ENCODE data around the gene NEUROG2. TPM values are rescaled to one million over a fixed set of nuclear protein-coding genes. Genes with fewer than 3 reads are reported as not detected.
"Not testable (repeated sequence)": the region's sequence is repeated elsewhere in the genome, so short reads cannot be mapped to it uniquely, and the experiment has no call there.

The NEUROG2 gene
- not detected for total RNA-seq

- H3K27me3 ChIP-seq (ENCODE audit: insufficient read depth, low read length) = peaks cover 95% of the 10 kb centered on the region
- H3K4me3 ChIP-seq (ENCODE audit: low read length) = peak within 1 kb of the TSS; percentile 32
- H3K9me3 ChIP-seq (ENCODE audit: low read depth, low read length) = no peaks in the 10 kb centered on the region
- H3K4me1 ChIP-seq (ENCODE audit: insufficient read depth, low read length) = peaks cover 49% of the 10 kb centered on the region
These were observed at the start of gene NEUROG2 for GRCh38 chr4:112516066-112516470. TSS of gene NEUROG2 (minus strand) at chr4:112516180. CDS start at chr4:112515475, 705 bp downstream.

GRCh38 chr4:112564706-112565270, 48.8 kb upstream of the NEUROG2 start:
- Histone ChIP-seq H3K4me1 (ENCODE audit: insufficient read depth, low read length) (peaks cover 4% of the 10 kb centered on the region), H3K9me3 (ENCODE audit: low read depth, low read length) (no peaks in the 10 kb centered on the region), H3K4me3 (ENCODE audit: low read length) (no peak overlapping the region), H3K27me3 (ENCODE audit: insufficient read depth, low read length) (no peaks in the 10 kb centered on the region)

- H3K4me3 ChIP-seq (ENCODE audit: low read length) = no peak overlapping the region
- H3K27me3 ChIP-seq (ENCODE audit: insufficient read depth, low read length) = no peaks in the 10 kb centered on the region
- H3K9me3 ChIP-seq (ENCODE audit: low read depth, low read length) = no peaks in the 10 kb centered on the region
- peaks cover 5% of the 10 kb centered on the region for H3K4me1 ChIP-seq (ENCODE audit: insufficient read depth, low read length)
These were observed 47.6 kb upstream of the NEUROG2 start for GRCh38 chr4:112563431-112564200.

- peaks cover 5% of the 10 kb centered on the region for H3K4me1 ChIP-seq (ENCODE audit: insufficient read depth, low read length)
- no peaks in the 10 kb centered on the region for H3K9me3 ChIP-seq (ENCODE audit: low read depth, low read length)
These were observed 46.4 kb upstream of the NEUROG2 start for GRCh38 chr4:112562254-112562879.

GRCh38 chr4:112560084-112560483, 44.1 kb upstream of the NEUROG2 start:
- no peaks in the 10 kb centered on the region for H3K9me3 ChIP-seq (ENCODE audit: low read depth, low read length)
- peaks cover 5% of the 10 kb centered on the region for H3K4me1 ChIP-seq (ENCODE audit: insufficient read depth, low read length)
- no peak overlapping the region for H3K4me3 ChIP-seq (ENCODE audit: low read length)
- H3K27me3 ChIP-seq (ENCODE audit: insufficient read depth, low read length) = no peaks in the 10 kb centered on the region

More at GRCh38 chr4:112562254-112562879, 46.4 kb upstream of the NEUROG2 start:
- Histone ChIP-seq H3K27me3 (ENCODE audit: insufficient read depth, low read length) (no peaks in the 10 kb centered on the region), H3K4me3 (ENCODE audit: low read length) (no peak overlapping the region)

- no peak overlapping the region for H3K4me3 ChIP-seq (ENCODE audit: low read length)
- H3K4me1 ChIP-seq (ENCODE audit: insufficient read depth, low read length) = peaks cover 5% of the 10 kb centered on the region
- H3K27me3 ChIP-seq (ENCODE audit: insufficient read depth, low read length) = no peaks in the 10 kb centered on the region
- no peaks in the 10 kb centered on the region for H3K9me3 ChIP-seq (ENCODE audit: low read depth, low read length)
These were observed 43.1 kb upstream of the NEUROG2 start for GRCh38 chr4:112559053-112559452.

- Histone ChIP-seq H3K9me3 (ENCODE audit: low read depth, low read length) (no peaks in the 10 kb centered on the region), H3K4me1 (ENCODE audit: insufficient read depth, low read length) (peaks cover 5% of the 10 kb centered on the region), H3K27me3 (ENCODE audit: insufficient read depth, low read length) (no peaks in the 10 kb centered on the region), H3K4me3 (ENCODE audit: low read length) (no peak overlapping the region)
These were observed 41.9 kb upstream of the NEUROG2 start for GRCh38 chr4:112557676-112558411.

- not testable (repeated sequence) for H3K9me3 ChIP-seq (ENCODE audit: low read depth, low read length); H3K27me3 ChIP-seq (ENCODE audit: insufficient read depth, low read length); H3K4me3 ChIP-seq (ENCODE audit: low read length); H3K4me1 ChIP-seq (ENCODE audit: insufficient read depth, low read length)
These were observed 38.3 kb upstream of the NEUROG2 start for GRCh38 chr4:112554271-112554670.

GRCh38 chr4:112552668-112553067, 36.7 kb upstream of the NEUROG2 start:
- H3K4me3 ChIP-seq (ENCODE audit: low read length) = no peak overlapping the region
- H3K27me3 ChIP-seq (ENCODE audit: insufficient read depth, low read length) = no peaks in the 10 kb centered on the region
- H3K4me1 ChIP-seq (ENCODE audit: insufficient read depth, low read length) = no peaks in the 10 kb centered on the region
- H3K9me3 ChIP-seq (ENCODE audit: low read depth, low read length) = no peaks in the 10 kb centered on the region

GRCh38 chr4:112550728-112551127, 34.7 kb upstream of the NEUROG2 start:
- H3K4me3 ChIP-seq (ENCODE audit: low read length) = no peak overlapping the region
- H3K9me3 ChIP-seq (ENCODE audit: low read depth, low read length) = no peaks in the 10 kb centered on the region

GRCh38 chr4:112546476-112546875, 30.5 kb upstream of the NEUROG2 start:
- Histone ChIP-seq H3K4me3 (ENCODE audit: low read length) (no peak overlapping the region), H3K27me3 (ENCODE audit: insufficient read depth, low read length) (no peaks in the 10 kb centered on the region), H3K9me3 (ENCODE audit: low read depth, low read length) (no peaks in the 10 kb centered on the region), H3K4me1 (ENCODE audit: insufficient read depth, low read length) (peaks cover 4% of the 10 kb centered on the region)

More at GRCh38 chr4:112550728-112551127, 34.7 kb upstream of the NEUROG2 start:
- no peaks in the 10 kb centered on the region for H3K27me3 ChIP-seq (ENCODE audit: insufficient read depth, low read length)
- H3K4me1 ChIP-seq (ENCODE audit: insufficient read depth, low read length) = peaks cover 4% of the 10 kb centered on the region

GRCh38 chr4:112545346-112545745, 29.4 kb upstream of the NEUROG2 start:
- Histone ChIP-seq H3K4me3 (ENCODE audit: low read length) (no peak overlapping the region), H3K27me3 (ENCODE audit: insufficient read depth, low read length) (no peaks in the 10 kb centered on the region), H3K4me1 (ENCODE audit: insufficient read depth, low read length) (peaks cover 4% of the 10 kb centered on the region), H3K9me3 (ENCODE audit: low read depth, low read length) (no peaks in the 10 kb centered on the region)

GRCh38 chr4:112540695-112541094, 24.7 kb upstream of the NEUROG2 start:
- Histone ChIP-seq H3K9me3 (ENCODE audit: low read depth, low read length) (no peaks in the 10 kb centered on the region), H3K4me1 (ENCODE audit: insufficient read depth, low read length) (no peaks in the 10 kb centered on the region), H3K27me3 (ENCODE audit: insufficient read depth, low read length) (no peaks in the 10 kb centered on the region), H3K4me3 (ENCODE audit: low read length) (no peak overlapping the region)

- H3K27me3 ChIP-seq (ENCODE audit: insufficient read depth, low read length) = no peaks in the 10 kb centered on the region
- no peaks in the 10 kb centered on the region for H3K9me3 ChIP-seq (ENCODE audit: low read depth, low read length)
- no peaks in the 10 kb centered on the region for H3K4me1 ChIP-seq (ENCODE audit: insufficient read depth, low read length)
- no peak overlapping the region for H3K4me3 ChIP-seq (ENCODE audit: low read length)
These were observed 20.1 kb upstream of the NEUROG2 start for GRCh38 chr4:112536123-112536522.

- H3K4me3 ChIP-seq (ENCODE audit: low read length) = no peak overlapping the region
- peaks cover 9% of the 10 kb centered on the region for H3K27me3 ChIP-seq (ENCODE audit: insufficient read depth, low read length)
- H3K9me3 ChIP-seq (ENCODE audit: low read depth, low read length) = no peaks in the 10 kb centered on the region
- H3K4me1 ChIP-seq (ENCODE audit: insufficient read depth, low read length) = no peaks in the 10 kb centered on the region
These were observed 16.3 kb upstream of the NEUROG2 start for GRCh38 chr4:112532267-112532666.

Measured in mononuclear cell (primary cell).